OCI-LY7 (cell line): ENCODE measurements around the gene MAP3K6.

Experiments used
- EZH2phosphoT487 ChIP-seq: fragments of 200-600 bp; sonication (generic); IDR thresholded peaks from 2 replicates; pipeline ENCODE4 v1.6.1; 2018; ENCODE audit warnings: low read depth, borderline replicate concordance, mild to moderate bottlenecking, mixed run types, antibody characterized with exemption, low read length, moderate library complexity, mixed read lengths
- TF ChIP-seq, protein P1 (sequence below): fragments of 200-600 bp; sonication (generic); conservative IDR thresholded peaks from 2 replicates; pipeline ENCODE4 v1.5.1; 2014; ENCODE audit warnings: mild to moderate bottlenecking, antibody characterized with exemption, low read length, moderate library complexity, mixed read lengths

DNA sequence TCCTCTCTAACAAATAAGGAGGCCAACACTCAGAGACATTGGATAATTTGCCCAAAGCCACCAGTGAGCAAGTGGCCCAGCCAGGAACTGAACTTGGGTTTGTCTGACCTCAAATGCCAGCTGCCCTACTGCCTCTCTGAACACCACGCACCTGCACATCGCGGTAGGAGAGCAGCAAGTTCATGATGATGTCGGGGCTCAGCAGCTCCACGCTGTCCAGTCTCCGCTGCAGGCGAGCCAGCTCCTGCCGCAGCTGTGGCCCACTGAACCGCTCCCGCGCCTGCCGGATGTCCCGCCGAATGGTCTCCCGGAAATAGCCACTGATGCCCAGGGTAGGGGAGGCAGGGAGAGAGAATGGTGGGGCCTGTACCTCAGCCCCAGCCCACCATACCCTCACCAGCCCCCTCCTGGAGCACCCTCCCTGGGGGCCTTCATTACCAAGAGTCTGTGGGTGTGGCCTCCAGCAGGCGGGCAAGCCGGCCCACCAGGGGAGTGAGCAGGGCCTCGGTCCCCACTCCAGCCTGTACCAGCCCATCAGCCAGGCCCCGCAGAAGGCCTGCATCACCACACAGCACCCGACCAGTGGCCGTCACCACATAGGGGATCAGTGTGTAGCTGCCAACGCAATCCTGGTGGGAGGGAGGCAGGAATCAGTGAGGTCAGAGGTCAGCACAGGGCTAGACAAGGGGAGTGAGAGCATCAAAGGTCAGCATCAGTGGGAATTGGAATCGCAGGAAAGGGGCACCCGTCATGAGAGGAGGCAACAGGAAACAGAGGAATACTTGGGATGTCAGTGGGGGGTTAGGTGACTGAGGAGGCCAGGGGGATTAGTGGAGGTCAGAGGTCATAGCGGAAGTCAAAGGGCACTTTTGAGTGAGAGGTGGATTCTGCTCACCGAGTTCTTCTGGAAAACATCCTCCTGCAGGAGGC, 2.7 kb downstream of the MAP3K6 start:
- TF ChIP-seq, protein P1, sequence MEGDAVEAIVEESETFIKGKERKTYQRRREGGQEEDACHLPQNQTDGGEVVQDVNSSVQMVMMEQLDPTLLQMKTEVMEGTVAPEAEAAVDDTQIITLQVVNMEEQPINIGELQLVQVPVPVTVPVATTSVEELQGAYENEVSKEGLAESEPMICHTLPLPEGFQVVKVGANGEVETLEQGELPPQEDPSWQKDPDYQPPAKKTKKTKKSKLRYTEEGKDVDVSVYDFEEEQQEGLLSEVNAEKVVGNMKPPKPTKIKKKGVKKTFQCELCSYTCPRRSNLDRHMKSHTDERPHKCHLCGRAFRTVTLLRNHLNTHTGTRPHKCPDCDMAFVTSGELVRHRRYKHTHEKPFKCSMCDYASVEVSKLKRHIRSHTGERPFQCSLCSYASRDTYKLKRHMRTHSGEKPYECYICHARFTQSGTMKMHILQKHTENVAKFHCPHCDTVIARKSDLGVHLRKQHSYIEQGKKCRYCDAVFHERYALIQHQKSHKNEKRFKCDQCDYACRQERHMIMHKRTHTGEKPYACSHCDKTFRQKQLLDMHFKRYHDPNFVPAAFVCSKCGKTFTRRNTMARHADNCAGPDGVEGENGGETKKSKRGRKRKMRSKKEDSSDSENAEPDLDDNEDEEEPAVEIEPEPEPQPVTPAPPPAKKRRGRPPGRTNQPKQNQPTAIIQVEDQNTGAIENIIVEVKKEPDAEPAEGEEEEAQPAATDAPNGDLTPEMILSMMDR: no peak
- TF ChIP-seq EZH2phosphoT487: no peak
